ENCODE measurements around the gene RAB11FIP4.

RAB11FIP4 gene

GRCh38 chr17:31583772-31584356, 192.4 kb downstream of the RAB11FIP4 start:
- Histone ChIP-seq H3K27me3 (ENCODE audit: control insufficient read depth, insufficient read depth, low read length) (no peaks in the 10 kb centered on the region), H3K9me3 (ENCODE audit: control insufficient read depth, low read length) (no peaks in the 10 kb centered on the region), H3K36me3 (ENCODE audit: control insufficient read depth, insufficient read depth, low read length) (no peaks in the 10 kb centered on the region), H3K4me2 (ENCODE audit: low read length) (no peak overlapping the region), H3K4me3 (ENCODE audit: low read depth, low read length) (no peak overlapping the region), H3K4me1 (peaks cover 22% of the 10 kb centered on the region), H3K27ac (no peak overlapping the region), H3K79me2 (no peaks in the 10 kb centered on the region), H3K9ac (no peak overlapping the region), H2AFZ (no peak overlapping the region)
- no peak for TF ChIP-seq CTCF (IDR thresholded peaks at IDR 0.05)

- no peak for TF ChIP-seq CTCF (IDR thresholded peaks at IDR 0.05)
- Histone ChIP-seq H3K4me2 (ENCODE audit: low read length) (no peak overlapping the region), H3K79me2 (no peaks in the 10 kb centered on the region), H2AFZ (no peak overlapping the region), H3K4me1 (peaks cover 15% of the 10 kb centered on the region), H3K27ac (no peak overlapping the region), H3K9ac (no peak overlapping the region), H3K36me3 (ENCODE audit: control insufficient read depth, insufficient read depth, low read length) (no peaks in the 10 kb centered on the region), H3K27me3 (ENCODE audit: control insufficient read depth, insufficient read depth, low read length) (no peaks in the 10 kb centered on the region), H3K4me3 (ENCODE audit: low read depth, low read length) (no peak overlapping the region), H3K9me3 (ENCODE audit: control insufficient read depth, low read length) (no peaks in the 10 kb centered on the region)
Measured at GRCh38 chr17:31584438-31585279, 193.2 kb downstream of the RAB11FIP4 start.

- Histone ChIP-seq H3K27me3 (ENCODE audit: control insufficient read depth, insufficient read depth, low read length) (no peaks in the 10 kb centered on the region), H3K9me3 (ENCODE audit: control insufficient read depth, low read length) (no peaks in the 10 kb centered on the region), H3K4me3 (ENCODE audit: low read depth, low read length) (no peak overlapping the region), H3K9ac (no peak overlapping the region), H3K4me1 (peaks cover 13% of the 10 kb centered on the region), H3K4me2 (ENCODE audit: low read length) (no peak overlapping the region), H3K27ac (no peak overlapping the region), H3K36me3 (ENCODE audit: control insufficient read depth, insufficient read depth, low read length) (no peaks in the 10 kb centered on the region), H2AFZ (no peak overlapping the region), H3K79me2 (no peaks in the 10 kb centered on the region)
- TF ChIP-seq CTCF (IDR thresholded peaks at IDR 0.05): no peak
Measured at GRCh38 chr17:31585280-31585630, 193.8 kb downstream of the RAB11FIP4 start.

GRCh38 chr17:31586946-31587345, 195.5 kb downstream of the RAB11FIP4 start:
- H3K9me3 ChIP-seq (ENCODE audit: control insufficient read depth, low read length): no peaks in the 10 kb centered on the region
- H3K4me3 ChIP-seq (ENCODE audit: low read depth, low read length): no peak overlapping the region
- no peaks in the 10 kb centered on the region for H3K27me3 ChIP-seq (ENCODE audit: control insufficient read depth, insufficient read depth, low read length)
- H3K27ac ChIP-seq: no peak overlapping the region
- no peaks in the 10 kb centered on the region for H3K79me2 ChIP-seq
- no peak for TF ChIP-seq CTCF (IDR thresholded peaks at IDR 0.05)
- no peak overlapping the region for H2AFZ ChIP-seq
- H3K9ac ChIP-seq: no peak overlapping the region
- H3K4me2 ChIP-seq (ENCODE audit: low read length): no peak overlapping the region
- H3K4me1 ChIP-seq: no peaks in the 10 kb centered on the region
- no peaks in the 10 kb centered on the region for H3K36me3 ChIP-seq (ENCODE audit: control insufficient read depth, insufficient read depth, low read length)
